Measurements from ENCODE around the gene IGFBP6. TPM values are rescaled to one million over a fixed set of nuclear protein-coding genes. Genes with fewer than 3 reads are reported as not detected.
"Not testable (repeated sequence)": the region's sequence is repeated elsewhere in the genome, so short reads cannot be mapped to it uniquely, and the experiment has no call there.

IGFBP6 gene
- total RNA-seq, 1 experiment from 2014 or later: 58.0 TPM

DNA sequence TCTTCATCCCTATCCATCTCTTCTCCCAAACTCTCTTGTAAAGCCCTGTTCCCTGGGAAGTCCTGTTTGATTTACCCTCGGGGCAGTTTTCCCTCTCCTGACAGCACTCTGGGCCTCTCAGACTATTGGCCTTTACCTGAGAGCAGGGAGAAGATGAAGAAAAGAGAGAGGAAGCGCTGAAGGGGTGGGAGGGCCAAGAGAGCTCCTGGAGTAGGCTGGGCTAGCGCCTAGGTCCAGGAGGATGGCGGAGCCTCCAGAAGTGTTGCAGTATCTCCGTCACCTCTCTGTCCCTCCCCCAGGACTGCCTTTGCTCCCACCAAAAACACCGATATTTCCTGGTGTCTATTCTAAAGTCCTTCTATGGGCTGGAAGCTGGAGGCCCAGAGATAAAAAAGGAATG, 5.7 kb upstream of the IGFBP6 start:
- DNase-seq (ENCODE audit: low read depth in 1 of 2, low spot score in 2 of 2): no peak
- Histone ChIP-seq H3K27ac (no peak overlapping the region), H3K4me1 (replicated peaks) (peaks cover 9% of the 10 kb centered on the region), H3K4me3 (no peak overlapping the region), H3K27me3 (replicated peaks) (no peaks in the 10 kb centered on the region), H3K36me3 (no peaks in the 10 kb centered on the region), H3K9me3 (replicated peaks) (no peaks in the 10 kb centered on the region)

DNA sequence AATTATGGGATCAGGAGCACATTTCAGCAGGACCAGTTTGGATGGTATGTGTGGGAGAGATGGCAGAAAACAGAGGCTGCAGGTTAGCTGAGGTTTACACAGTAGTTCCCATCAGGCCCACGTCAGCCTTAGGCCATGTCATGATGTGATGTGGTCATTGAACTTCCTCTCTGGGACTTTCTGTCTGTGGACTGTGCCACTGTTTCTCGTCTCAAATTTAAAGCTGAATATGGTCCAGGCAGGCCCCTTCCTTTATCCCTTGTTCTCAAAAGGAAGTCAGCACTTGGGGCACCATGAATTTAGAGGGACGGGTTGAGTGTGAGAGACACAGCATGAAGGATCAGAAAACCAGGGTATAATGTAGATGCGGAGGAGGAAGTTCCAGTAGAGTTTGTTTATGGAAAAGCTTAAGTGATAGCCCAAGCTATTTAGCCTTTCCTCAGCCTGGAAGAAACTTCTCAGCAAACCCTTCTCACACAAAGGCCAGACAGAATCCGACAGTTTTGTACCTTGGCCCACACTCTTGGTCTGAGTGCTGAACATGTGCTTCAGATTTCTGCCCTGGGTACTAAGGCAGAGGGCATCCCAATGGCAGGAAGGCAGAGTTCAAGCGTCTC, 3.6 kb upstream of the IGFBP6 start:
- H3K9me3 ChIP-seq (replicated peaks): no peaks in the 10 kb centered on the region
- H3K4me3 ChIP-seq: no peak overlapping the region
- peaks cover 30% of the 10 kb centered on the region for H3K4me1 ChIP-seq (replicated peaks)
- no peaks in the 10 kb centered on the region for H3K27me3 ChIP-seq (replicated peaks)
- DNase-seq (ENCODE audit: low read depth in 1 of 2, low spot score in 2 of 2): no peak
- no peaks in the 10 kb centered on the region for H3K36me3 ChIP-seq
- no peak overlapping the region for H3K27ac ChIP-seq

DNA sequence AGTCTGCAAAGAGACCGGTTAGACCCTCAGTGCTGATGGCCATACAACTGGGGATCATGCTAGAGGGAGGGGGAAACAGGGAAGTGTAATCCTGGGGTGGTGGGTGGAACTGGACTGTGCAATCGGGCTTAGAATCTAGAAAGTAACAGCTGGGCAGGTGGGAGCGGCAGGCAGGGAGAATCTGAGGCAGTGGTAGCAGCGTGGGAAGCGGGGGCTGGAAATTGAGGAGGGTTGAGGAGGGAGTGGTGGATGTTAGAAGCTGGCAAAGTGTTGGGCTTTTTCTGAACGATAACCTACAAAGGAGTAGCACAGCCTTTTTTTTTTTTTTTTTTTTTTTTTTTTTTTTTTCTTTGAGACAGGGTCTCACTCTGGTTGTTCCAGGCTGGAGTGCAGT, 3.1 kb upstream of the IGFBP6 start:
- Histone ChIP-seq H3K27ac (no peak overlapping the region), H3K27me3 (replicated peaks) (no peaks in the 10 kb centered on the region), H3K4me1 (replicated peaks) (peaks cover 35% of the 10 kb centered on the region), H3K4me3 (no peak overlapping the region), H3K36me3 (no peaks in the 10 kb centered on the region), H3K9me3 (replicated peaks) (no peaks in the 10 kb centered on the region)
- DNase-seq (ENCODE audit: low read depth in 1 of 2, low spot score in 2 of 2): no peak

DNA sequence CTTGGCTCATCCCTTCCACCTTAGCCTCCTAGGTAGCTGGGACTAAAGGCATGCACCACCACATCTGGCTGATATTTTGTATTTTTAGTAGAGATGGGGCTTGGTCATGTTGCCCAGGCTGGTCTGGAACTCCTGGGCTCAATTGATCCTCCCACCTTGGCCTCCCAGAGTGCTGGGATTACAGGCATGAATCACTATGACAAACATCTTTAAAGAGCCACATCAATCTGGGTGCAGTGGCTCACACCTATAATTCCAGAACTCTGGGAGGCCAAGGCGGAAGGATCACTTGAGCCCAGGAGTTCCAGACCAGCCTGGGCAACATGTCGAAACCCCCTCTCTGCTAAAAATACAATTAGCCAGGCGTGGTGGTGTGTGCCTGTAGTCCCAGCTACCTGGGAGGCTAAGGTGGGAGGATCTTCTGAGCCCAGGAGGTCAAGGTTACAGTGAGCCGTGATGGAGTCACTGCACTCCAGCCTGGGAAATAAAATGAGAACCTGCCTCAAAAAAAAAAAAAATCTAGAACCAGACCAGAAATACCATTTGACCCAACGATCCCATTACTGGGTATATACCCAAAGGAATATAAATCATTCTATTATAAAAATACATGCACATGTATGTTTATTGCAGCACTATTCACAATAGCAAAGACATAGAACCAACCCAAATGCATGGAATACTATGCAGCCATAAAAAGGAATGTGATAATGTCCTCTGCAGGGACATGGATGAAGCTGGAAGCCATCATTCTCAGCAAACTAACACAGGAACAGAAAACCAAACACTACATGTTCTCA, 2.5 kb upstream of the IGFBP6 start:
- DNase-seq (ENCODE audit: low read depth in 1 of 2, low spot score in 2 of 2): not testable (repeated sequence)

DNA sequence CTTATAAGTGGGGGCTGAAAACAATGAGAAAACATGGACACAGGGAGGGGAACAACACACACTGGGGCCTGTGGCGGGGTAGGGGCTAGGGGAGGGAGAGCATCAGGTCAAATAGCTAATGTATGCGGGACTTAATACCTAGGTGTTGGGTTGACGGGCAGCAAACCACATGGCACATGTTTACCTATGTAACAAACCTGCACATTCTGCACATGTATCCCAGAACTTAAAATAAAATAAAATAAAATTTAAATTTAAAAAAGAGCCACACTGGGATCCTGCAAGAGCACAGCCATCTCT, 1.9 kb upstream of the IGFBP6 start:
- not testable (repeated sequence) for H3K36me3 ChIP-seq; H3K9me3 ChIP-seq (replicated peaks); H3K4me3 ChIP-seq; DNase-seq (ENCODE audit: low read depth in 1 of 2, low spot score in 2 of 2); H3K27ac ChIP-seq; H3K27me3 ChIP-seq (replicated peaks)
- H3K4me1 ChIP-seq (replicated peaks): peaks cover 35% of the 10 kb centered on the region

More for the DNA sequence above, 2.5 kb upstream of the IGFBP6 start:
- H3K27ac ChIP-seq; H3K27me3 ChIP-seq (replicated peaks); H3K36me3 ChIP-seq; H3K4me3 ChIP-seq; H3K9me3 ChIP-seq (replicated peaks): not testable (repeated sequence)
- H3K4me1 ChIP-seq (replicated peaks): peaks cover 35% of the 10 kb centered on the region

DNA sequence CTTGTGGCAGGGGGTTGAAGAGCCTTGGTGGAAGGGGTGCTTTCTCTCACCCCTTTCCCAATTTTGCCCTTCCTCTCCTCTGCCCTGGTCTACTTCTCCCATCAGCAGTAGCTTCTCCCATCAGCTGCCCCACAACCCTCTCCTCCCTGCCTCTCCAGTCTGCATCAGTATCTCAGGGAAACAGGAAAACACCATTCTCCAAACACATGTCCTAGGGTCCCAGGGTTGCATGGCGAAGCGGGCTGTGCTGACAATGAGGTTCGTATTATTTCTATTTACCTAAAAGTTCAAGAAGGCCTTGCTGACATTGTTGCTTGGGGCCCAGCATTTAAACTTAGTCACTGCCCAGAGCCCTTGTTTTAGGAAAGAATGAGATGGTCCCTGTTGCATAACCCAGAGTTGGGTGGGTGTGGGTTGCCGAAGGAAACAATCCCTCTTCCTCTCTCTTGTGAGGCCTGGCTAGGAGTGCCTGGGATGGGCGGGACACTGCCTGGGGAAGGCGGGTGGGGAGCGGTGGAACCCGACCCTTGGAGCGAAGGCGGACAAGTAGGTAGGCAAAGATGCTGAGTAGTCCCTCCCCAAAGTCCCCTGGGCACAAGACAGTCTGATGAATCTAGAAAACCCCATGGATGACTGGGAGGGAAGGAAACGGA, 1.3 kb upstream of the IGFBP6 start:
- Histone ChIP-seq H3K27me3 (replicated peaks) (no peaks in the 10 kb centered on the region), H3K4me1 (replicated peaks) (peaks cover 35% of the 10 kb centered on the region), H3K9me3 (replicated peaks) (no peaks in the 10 kb centered on the region), H3K4me3 (no peak overlapping the region), H3K36me3 (no peaks in the 10 kb centered on the region), H3K27ac (no peak overlapping the region)
- peak in 1 of 2 experiments; percentile 34 for DNase-seq (ENCODE audit: low read depth in 1 of 2, low spot score in 2 of 2)

DNA sequence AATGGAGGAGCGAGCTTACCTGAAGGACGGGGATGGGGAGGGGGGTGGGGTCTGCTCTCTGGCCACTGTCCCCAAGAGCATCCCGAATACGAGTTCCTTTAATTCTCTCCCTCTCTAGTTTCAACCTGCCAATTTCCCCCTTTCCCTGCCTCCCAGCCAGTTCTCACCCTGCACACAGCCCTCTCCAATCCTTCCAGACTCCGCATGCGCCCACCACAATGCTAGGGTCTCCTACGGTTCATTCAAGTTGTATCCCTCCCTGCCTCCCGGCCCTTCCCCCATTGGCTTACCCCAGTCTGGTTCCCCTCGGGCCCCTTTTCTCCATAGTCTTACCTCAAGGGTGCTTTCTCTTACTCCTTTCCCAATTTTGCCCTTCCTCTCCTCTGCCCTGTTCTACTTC, 708 bp upstream of the IGFBP6 start:
- Histone ChIP-seq H3K27me3 (replicated peaks) (no peaks in the 10 kb centered on the region), H3K4me1 (replicated peaks) (peaks cover 35% of the 10 kb centered on the region), H3K9me3 (replicated peaks) (no peaks in the 10 kb centered on the region), H3K36me3 (no peaks in the 10 kb centered on the region), H3K4me3 (peak overlapping the region; percentile 52), H3K27ac (no peak overlapping the region)
- no peak for DNase-seq (ENCODE audit: low read depth in 1 of 2, low spot score in 2 of 2)

DNA sequence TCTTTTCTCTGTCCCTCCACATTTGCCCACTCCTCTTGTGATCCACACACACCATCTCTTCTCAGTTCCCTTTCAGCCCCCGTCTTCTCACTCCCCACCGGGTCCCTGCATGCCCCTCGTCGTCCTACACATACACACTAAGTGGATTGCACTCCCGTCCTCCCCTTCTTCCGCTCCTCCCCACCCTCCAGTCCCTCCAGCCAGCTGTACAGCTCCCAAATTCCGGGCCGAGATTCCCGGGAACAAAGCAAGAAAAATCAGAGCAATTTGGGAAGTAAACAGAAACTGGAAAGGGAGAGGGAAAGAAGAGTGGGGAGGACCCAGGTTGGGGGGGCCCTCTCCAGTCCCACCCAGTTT, 282 bp upstream of the IGFBP6 start:
- H3K4me3 ChIP-seq: peak overlapping the region; percentile 52
- H3K4me1 ChIP-seq (replicated peaks): peaks cover 35% of the 10 kb centered on the region
- no peaks in the 10 kb centered on the region for H3K27me3 ChIP-seq (replicated peaks)
- DNase-seq (ENCODE audit: low read depth in 1 of 2, low spot score in 2 of 2): peak in 1 of 2 experiments; percentile 56
- H3K9me3 ChIP-seq (replicated peaks): no peaks in the 10 kb centered on the region
- no peaks in the 10 kb centered on the region for H3K36me3 ChIP-seq
- H3K27ac ChIP-seq: peak overlapping the region; percentile 83

DNA sequence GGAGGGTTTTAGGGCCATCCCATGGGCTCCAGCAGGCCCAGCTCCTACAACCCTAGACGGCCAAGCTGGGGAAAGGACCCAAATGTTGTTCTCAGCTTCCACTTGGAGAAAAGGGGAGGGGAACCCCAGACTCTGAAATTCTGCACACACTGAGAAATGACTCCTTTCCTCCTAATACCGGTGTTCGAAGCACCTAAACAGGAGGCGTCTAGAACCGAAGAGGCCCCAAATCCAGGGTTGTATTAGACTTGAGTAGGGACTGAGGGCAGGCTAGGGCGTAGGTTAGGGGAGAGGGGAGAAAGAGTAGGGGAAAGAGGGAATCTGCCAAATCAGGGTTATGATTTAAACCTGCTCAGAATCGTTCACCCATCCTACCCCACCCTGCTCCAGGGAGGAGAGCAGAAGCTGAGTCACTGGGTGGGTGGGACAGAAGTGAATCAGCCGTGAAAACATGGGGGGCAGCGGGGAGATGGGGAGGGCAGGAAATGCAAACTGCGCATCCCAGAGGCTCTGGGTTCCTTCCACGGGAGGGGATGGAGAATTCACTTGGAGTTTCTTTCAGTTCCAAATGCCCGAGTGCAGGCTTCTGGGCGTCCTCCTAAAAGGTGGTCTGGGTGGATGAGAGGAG, 1.0 kb downstream of the IGFBP6 start:
- no peaks in the 10 kb centered on the region for H3K27me3 ChIP-seq (replicated peaks)
- no peaks in the 10 kb centered on the region for H3K9me3 ChIP-seq (replicated peaks)
- H3K4me1 ChIP-seq (replicated peaks): peaks cover 35% of the 10 kb centered on the region
- DNase-seq (ENCODE audit: low read depth in 1 of 2, low spot score in 2 of 2): peak; percentile 80 to 88
- H3K36me3 ChIP-seq: no peaks in the 10 kb centered on the region
- H3K4me3 ChIP-seq: peak overlapping the region; percentile 52
- H3K27ac ChIP-seq: peak overlapping the region; percentile 83

DNA sequence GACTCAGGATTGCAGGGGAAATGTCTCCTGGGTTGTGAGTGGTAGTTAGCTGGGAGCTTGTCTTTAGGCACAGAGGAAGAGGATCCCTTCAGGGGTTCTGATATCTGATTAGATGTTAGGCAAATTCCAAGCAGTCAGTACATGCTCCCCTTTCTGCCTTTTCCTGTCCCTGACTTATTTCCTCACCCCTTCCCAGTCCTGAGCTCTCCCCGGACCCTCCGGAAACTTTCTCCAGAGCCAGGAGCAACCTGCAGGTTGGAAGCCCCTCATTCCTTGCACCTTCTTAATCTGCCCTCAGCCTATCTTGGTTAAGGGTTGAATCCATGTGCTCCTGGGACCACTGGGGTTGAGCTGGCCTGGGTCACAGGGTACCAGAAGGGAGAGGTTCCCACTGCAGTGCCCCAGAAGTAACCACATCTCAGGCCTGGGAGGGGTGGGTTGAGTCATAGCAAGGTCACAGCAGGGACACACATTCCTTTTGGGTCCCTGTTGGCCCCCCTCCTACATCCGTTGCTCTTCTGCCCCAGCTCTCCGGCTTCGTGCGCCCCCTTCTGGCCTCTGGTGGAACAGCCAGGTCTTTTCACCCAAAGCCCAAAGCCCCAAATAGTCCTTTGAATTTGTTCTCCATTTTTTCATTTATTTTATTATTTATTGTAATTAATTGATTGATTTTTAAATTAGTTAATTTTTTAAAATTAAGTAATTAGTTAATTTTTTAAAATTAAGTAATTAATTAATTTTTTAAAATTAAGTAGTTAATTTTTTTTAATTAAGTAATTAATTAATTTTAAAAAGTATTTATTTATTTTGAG, 1.8 kb downstream of the IGFBP6 start:
- peak overlapping the region; percentile 52 for H3K4me3 ChIP-seq
- no peaks in the 10 kb centered on the region for H3K9me3 ChIP-seq (replicated peaks)
- H3K36me3 ChIP-seq: no peaks in the 10 kb centered on the region
- DNase-seq (ENCODE audit: low read depth in 1 of 2, low spot score in 2 of 2): peak; percentile 94 to 98
- H3K27me3 ChIP-seq (replicated peaks): no peaks in the 10 kb centered on the region
- H3K27ac ChIP-seq: peak overlapping the region; percentile 83
- peaks cover 35% of the 10 kb centered on the region for H3K4me1 ChIP-seq (replicated peaks)

DNA sequence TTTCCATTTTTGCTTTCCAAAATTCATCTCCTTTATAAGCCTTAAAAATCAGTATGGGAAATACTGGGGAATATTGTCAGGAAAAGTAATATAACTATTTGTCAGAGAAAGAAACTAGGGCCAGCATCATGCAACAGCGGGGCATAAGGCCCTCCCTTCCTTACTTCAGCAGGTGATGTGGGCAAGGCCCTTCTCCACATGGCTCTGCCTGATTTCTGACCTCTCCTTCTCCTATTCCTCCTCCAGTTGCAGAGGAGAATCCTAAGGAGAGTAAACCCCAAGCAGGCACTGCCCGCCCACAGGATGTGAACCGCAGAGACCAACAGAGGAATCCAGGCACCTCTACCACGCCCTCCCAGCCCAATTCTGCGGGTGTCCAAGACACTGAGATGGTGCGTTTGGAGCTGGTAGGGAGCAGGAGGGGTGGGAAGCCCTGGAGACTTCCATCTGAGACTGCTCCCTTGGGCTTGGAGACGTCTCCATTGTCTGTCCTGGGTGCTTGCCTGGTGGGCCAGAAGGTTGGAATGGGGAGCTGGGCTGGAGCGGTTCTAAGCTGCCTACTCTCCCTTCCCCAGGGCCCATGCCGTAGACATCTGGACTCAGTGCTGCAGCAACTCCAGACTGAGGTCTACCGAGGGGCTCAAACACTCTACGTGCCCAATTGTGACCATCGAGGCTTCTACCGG, 3.1 kb downstream of the IGFBP6 start:
- Histone ChIP-seq H3K4me1 (replicated peaks) (peaks cover 35% of the 10 kb centered on the region), H3K36me3 (no peaks in the 10 kb centered on the region), H3K4me3 (no peak overlapping the region), H3K27me3 (replicated peaks) (no peaks in the 10 kb centered on the region), H3K9me3 (replicated peaks) (no peaks in the 10 kb centered on the region), H3K27ac (no peak overlapping the region)
- no peak for DNase-seq (ENCODE audit: low read depth in 1 of 2, low spot score in 2 of 2)

DNA sequence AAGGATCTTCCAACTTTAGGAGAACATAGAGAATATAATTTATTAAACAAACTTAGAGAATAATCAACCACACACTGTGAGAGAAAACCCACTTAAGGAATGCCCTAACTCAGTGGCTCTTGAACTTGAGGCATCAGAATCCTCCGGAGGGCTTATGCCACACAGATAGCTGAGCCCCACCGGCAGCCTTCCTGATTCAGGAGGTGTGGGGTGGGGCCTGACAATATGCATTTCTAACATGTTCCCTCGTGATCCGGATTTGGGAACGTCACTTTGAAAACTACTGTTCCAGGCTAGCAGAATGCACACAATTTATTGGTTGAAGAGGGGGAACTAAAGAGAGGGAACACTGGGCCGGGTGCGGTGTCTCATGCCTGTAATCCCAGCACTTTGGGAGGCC, 3.8 kb downstream of the IGFBP6 start:
- H3K4me1 ChIP-seq (replicated peaks): peaks cover 31% of the 10 kb centered on the region
- no peak for DNase-seq (ENCODE audit: low read depth in 1 of 2, low spot score in 2 of 2)
- H3K4me3 ChIP-seq: no peak overlapping the region
- H3K27ac ChIP-seq: no peak overlapping the region
- no peaks in the 10 kb centered on the region for H3K9me3 ChIP-seq (replicated peaks)
- no peaks in the 10 kb centered on the region for H3K36me3 ChIP-seq
- H3K27me3 ChIP-seq (replicated peaks): no peaks in the 10 kb centered on the region

Measured in SJSA1 (cell line).